GM21528 (cell line): Measurements from ENCODE around the gene ABCA2.
"Not testable (repeated sequence)": the region's sequence is repeated elsewhere in the genome, so short reads cannot be mapped to it uniquely, and the experiment has no call there.

ENCODE experiments used
- ATAC-seq: cut with Tn5 transposase; IDR thresholded peaks from one replicate; pipeline ENCODE4 v1.9.1; 2021; ENCODE audit warnings: mild to moderate bottlenecking, moderate library complexity; ENCODE audit not compliant: unreplicated experiment, low FRiP score

The ABCA2 gene

GRCh38 chr9:137017791-137018497, 10.1 kb downstream of the ABCA2 start:
- ATAC-seq: no peak

GRCh38 chr9:137017071-137017470, 11.0 kb downstream of the ABCA2 start:
- no peak for ATAC-seq

GRCh38 chr9:137016436-137016835, 11.6 kb downstream of the ABCA2 start:
- ATAC-seq: no peak

- no peak for ATAC-seq
Measured at GRCh38 chr9:137015976-137016375, 12.1 kb downstream of the ABCA2 start.

- ATAC-seq: no peak
Measured at GRCh38 chr9:137015540-137015930, 12.5 kb downstream of the ABCA2 start.

GRCh38 chr9:137014776-137015539, 13.1 kb downstream of the ABCA2 start:
- no peak for ATAC-seq

- no peak for ATAC-seq
Measured at GRCh38 chr9:137014166-137014565, 13.9 kb downstream of the ABCA2 start.

GRCh38 chr9:137013571-137013940, 14.5 kb downstream of the ABCA2 start:
- ATAC-seq: no peak

GRCh38 chr9:137012694-137013570, 15.1 kb downstream of the ABCA2 start:
- ATAC-seq: no peak

- ATAC-seq: no peak
Measured at GRCh38 chr9:137011907-137012675, 15.9 kb downstream of the ABCA2 start.

- no peak for ATAC-seq
Measured at GRCh38 chr9:137011156-137011555, 16.9 kb downstream of the ABCA2 start.

GRCh38 chr9:137009938-137010732, 17.9 kb downstream of the ABCA2 start:
- no peak for ATAC-seq

GRCh38 chr9:137009217-137009616, 18.8 kb downstream of the ABCA2 start:
- no peak for ATAC-seq

- ATAC-seq: no peak
Measured at GRCh38 chr9:137008312-137008711, 19.7 kb downstream of the ABCA2 start.

- no peak for ATAC-seq
Measured at GRCh38 chr9:137007816-137008270, 20.2 kb downstream of the ABCA2 start.

GRCh38 chr9:137007108-137007815, 20.8 kb downstream of the ABCA2 start:
- no peak for ATAC-seq

GRCh38 chr9:137006116-137007003, 21.7 kb downstream of the ABCA2 start:
- no peak for ATAC-seq

- ATAC-seq: not testable (repeated sequence)
Measured at GRCh38 chr9:137004285-137004684, 23.8 kb downstream of the ABCA2 start.
